HG02852 (cell line): ENCODE measurements around the gene TAF1A.
A peak's percentile ranks its signal among the peaks of the same experiment; 100 is the strongest.
"Not testable (repeated sequence)": the region's sequence is repeated elsewhere in the genome, so short reads cannot be mapped to it uniquely, and the experiment has no call there.

ENCODE experiments used
- ATAC-seq: cut with Tn5 transposase; IDR thresholded peaks from one replicate; pipeline ENCODE4 v1.9.1; 2021; ENCODE audit warnings: mild to moderate bottlenecking, moderate library complexity; ENCODE audit not compliant: unreplicated experiment

The TAF1A gene

DNA sequence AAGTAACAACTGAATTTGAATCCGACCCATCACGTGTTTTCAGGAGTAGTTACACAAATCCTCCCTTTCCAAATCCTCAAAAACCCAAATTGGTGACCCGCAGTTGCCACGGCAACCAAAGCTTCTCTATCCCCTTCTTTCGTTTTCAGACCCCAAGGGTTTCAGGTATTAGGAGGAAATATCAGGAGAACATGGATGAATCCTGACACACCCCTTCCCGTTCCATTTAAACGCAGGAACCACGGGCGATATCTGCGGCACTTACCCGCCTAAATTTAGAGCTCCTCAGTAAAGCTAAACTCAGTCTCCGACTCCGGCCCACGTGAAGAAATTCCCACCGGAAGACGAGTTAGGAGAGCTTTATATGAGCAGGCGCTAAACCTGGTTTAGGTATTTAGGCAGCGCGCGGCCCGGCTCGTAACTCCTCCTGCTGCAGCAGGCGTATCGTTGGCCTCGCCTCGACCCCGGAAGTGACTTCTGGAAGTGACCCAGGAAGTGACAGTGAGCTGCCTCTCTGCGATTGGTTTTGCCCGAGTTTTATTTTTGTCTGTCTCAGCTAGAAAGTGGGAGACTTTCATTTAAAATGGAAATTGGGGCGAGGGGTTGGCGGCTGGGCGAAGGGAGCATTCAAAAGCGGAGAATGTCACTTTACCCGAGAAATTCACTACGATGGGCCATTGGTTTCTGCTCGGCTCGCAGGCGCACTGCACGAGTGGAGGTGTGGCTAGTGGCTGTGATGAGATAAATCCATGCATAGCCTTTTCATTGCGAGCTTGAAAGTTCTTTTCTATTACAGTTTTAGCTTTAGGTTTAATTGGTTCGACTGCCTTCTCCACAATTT lies at the start of gene TAF1A:
TAF1A (minus strand) TSS at position 472 of the 841 bp plus-strand sequence.
- ATAC-seq = peak; percentile 100

DNA sequence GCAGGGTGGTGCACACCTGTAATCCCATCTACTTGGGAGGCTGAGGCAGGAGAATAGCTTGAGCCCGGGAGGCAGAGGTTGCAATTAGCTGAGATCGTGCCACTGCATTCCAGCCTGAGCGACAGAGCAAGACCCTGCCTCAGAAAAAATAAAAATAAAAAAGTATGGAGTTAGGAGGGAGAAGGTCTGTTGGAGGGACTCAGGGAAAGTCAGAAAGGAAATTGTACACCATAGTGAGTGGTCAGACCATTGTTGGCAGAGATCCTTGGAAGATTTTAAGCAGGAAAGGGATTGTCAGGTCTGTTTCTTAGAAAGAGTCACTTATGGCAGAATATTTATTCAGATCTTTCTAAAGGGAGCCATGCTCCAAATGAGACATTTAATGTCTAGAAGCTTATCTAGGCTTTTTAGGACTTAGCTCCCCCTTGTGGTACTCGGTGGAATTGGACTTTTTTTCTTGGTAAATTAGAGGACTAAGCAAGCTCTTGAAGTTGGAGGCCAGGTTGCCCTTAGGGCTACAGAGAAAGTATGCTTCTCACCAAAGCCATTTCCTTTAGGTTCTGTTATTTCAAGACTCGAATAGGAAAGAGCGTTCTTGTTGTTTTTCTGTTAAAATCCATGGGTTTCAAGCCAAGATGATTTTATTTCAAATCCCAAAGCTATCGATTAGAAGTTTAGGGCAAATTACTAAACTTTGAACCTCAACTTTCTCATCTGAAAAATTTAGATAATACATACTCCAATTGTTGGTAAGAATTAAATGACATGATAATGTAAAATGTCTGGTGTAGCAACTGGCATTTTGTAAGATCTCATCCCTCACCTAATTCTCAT lies 44.7 kb upstream of the TAF1A start:
- ATAC-seq = peak; percentile 91

GRCh38 chr1:222632749-222633148 lies 43.0 kb upstream of the TAF1A start:
- ATAC-seq = no peak

DNA sequence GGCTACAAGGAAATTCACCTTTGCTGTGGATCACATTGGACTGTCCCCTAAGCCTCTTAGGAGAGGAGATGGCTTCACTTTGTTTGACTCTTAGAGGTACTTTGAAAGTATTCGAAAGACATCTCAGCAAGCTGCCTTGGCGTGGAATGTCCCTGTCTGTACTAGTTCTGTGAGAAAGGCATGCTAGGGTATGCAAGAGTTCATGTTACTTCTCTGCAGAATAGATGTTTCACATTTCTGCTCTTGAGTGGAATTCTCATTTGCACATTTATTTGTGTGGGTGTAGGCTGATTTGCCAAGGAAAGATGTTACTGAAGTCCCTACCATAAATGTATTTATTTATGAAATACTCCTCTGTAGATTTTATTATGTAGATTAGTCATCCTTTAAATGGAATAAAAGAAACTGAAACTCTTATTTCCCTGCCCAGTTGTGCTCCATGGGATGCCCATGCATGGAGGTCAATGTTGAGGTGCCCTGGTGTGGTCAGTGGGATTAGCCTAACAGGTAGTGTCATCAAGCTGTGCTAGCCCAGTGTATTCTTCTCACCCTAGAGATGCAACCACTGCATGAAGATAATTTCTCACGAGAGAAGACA lies 42.0 kb upstream of the TAF1A start:
- no peak for ATAC-seq

DNA sequence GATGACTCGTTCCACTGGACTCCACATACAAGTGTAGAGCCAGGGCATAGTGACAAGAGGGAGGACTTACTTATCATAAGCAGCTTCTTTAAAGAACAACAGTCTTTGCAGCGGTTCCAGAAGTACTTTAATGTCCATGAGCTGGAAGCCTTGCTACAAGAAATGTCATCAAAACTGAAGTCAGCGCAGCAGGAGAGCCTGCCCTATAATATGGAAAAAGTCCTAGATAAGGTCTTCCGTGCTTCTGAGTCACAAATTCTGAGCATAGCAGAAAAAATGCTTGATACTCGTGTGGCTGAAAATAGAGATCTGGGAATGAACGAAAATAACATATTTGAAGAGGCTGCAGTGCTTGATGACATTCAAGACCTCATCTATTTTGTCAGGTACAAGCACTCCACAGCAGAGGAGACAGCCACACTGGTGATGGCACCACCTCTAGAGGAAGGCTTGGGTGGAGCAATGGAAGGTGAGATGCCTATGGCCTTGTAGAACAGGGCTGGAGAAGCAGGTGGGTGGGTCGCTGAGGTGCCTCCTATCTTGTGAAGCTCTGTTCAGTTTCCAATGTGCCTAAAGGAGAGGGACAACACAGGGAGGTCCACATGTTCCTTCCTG lies 40.3 kb upstream of the TAF1A start:
- no peak for ATAC-seq

DNA sequence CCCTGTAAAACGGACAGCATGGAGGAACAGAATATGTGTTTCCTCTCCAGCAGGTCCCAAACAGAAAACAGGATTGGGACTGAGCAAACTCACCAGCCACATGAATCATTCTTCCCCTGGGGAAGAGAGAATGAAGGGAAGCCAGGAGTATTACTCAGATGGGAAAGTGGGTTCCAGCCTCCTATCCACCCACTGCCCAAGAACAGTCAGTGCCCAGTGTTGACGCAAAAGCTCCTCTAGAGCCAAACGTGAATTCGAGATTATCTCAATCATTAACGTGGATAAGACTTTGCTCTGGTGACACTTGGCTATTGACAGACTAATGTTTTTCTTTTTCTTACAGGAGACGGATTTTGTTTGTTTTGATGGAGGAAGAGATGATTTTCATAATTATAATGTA lies 37.5 kb upstream of the TAF1A start:
- no peak for ATAC-seq

- no peak for ATAC-seq
Observed at GRCh38 chr1:222624214-222624613, 34.5 kb upstream of the TAF1A start.

- ATAC-seq = no peak
Observed at GRCh38 chr1:222623458-222623857, 33.7 kb upstream of the TAF1A start.

DNA sequence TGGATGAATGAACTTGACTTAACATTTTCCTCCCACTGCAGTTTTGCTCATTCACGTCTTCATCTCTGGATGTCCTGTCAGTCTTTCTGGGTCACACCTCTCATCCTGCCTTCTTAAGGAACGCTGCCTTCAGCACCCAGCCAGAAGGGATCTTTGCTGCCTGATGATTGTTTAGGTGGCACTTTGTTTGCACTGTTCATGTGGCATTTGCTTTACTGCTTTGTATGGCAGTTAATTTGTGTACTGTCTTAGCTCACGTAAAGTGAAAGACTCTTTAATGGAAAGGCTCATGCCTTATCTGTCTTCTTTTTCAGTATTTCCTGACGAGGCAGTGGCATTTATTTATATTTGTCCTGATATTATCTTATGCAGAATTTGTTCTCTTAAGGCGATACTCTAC lies 33.0 kb upstream of the TAF1A start:
- no peak for ATAC-seq

DNA sequence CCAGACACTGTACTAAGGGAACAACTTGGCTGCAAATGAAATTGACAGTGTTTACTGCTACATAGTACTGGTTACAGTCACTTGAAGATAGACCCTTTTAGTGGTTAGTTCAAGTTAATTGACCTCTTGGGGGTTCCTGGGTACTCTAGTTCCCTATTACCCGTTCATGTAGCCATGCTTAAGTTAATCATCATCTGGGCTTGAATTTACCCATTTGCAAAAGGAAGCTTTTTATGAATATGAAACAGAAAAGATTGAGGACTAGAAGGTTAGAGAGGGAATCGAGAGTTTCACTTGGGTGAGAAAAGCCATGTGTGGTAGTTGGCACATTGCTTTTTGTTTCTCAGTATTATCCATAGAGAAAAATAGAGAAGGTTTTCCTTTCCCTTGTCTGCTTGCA lies 30.8 kb upstream of the TAF1A start:
- ATAC-seq = no peak

- no peak for ATAC-seq
Observed at GRCh38 chr1:222618880-222619596, 29.3 kb upstream of the TAF1A start.

DNA sequence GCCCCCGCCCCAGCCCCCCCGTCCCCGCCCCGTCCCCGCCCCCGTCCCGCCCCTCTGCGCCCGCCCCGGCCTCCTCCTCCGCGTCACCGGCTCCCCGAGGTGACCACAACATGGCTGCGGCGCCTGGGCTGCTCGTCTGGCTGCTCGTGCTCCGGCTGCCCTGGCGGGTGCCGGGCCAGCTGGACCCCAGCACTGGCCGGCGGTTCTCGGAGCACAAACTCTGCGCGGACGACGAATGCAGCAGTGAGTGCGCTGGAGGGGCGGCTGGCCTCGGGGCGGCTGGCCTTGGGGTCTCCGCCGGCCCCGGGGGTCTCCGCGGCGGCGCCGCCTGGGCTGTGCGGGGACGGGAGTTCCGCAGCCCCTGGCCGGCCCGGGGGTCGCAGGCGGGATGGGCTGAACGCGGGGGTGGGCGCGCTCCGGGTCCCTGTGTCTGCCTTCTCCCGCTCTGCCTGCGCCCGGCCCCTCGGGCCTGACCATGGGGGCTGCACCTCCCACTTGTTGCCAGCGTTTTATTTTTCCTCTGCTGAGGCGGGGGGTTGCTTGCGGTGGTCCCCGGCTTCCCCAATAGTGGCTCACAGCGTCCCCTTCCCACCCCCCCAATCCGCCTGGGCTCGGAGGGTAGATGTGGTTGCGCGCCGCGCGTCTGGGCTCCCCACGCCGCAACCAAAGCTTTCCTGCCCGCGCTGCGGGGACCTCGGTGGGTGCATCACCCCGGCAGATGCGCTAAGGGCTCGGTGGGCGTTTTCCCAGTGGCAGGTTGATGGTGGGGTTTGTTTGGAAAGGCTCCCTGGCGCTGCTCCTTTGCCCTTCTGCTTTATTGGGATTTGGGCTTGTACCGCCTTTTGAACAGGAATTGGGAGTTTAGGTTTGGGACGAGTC lies 28.5 kb upstream of the TAF1A start, which contains the start of gene MIA3:
MIA3 (plus strand) TSS at position 97 of the 879 bp plus-strand sequence; CDS start at position 111, 14 bp downstream.
- ATAC-seq = peak; percentile 64

GRCh38 chr1:222617367-222617951 lies 27.7 kb upstream of the TAF1A start:
- peak; percentile 81 for ATAC-seq

- no peak for ATAC-seq
Observed at GRCh38 chr1:222616525-222616924, 26.8 kb upstream of the TAF1A start.

- ATAC-seq = no peak
Observed at GRCh38 chr1:222613627-222614026, 23.9 kb upstream of the TAF1A start.

DNA sequence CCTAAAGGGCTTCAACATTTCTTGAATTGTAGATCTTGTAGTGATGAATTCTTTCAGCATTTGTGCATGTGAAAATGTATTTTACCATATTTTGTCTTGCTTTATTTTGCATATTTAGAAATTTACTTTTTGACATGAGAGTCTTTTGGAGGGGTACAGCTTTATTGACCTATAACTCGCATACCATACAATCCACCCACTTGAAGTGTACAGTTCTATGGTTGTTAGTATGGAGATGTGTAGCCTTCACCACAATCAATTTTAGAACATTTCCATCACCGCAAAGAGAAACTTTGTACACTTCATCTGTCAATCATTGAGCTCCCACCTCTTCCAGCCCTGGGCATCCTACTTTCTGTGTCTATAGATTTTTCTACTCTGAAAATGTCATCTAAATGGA lies 21.0 kb upstream of the TAF1A start:
- ATAC-seq = no peak

- not testable (repeated sequence) for ATAC-seq
Observed at GRCh38 chr1:222609111-222609510, 19.4 kb upstream of the TAF1A start.

DNA sequence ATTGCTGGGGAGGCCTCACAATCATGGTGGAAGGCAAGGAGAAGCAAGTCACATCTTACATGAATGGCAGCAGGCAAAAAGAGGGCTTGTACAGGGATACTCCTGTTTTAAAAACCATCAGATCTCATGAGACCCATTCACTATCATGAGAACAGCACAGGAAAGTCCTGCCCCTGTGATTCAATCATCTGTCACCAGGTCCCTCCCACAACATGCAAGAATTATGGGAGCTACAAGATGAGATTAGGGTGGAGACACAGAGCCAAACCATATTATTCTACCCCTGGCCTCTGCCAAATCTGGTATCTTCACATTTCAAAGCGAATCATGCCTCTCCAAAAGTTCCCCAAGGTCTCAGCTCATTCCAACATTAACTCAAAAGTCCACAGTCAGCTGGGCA lies 17.0 kb upstream of the TAF1A start:
- ATAC-seq = no peak

DNA sequence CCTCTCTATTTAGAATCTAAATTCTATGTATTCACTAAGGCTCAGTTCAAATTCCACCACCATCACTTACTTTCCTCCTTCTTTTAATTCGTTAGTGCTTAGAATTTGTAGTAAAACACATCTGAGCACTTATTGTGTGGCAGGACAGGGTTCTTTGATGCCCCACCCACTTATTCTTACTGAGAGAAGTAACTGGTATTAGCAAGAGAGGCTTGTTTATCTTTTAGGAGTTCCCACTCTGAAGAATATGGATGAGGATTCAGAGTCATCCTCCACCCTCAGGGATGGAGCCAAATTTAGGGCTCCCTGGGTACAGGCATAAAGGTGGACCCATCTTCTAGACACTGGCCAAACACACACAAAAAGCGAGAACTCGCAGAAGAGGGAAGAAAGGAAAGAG lies 11.5 kb upstream of the TAF1A start:
- no peak for ATAC-seq
